Chondrocyte (in vitro differentiated cells): ENCODE results near the gene CNPY4. TPM values are rescaled to one million over a fixed set of nuclear protein-coding genes. Genes with fewer than 3 reads are reported as not detected.

Experiments
- DNase-seq: peaks from one replicate; pipeline ENCODE4 v3.0.0; 2021; ENCODE audit warnings: mixed read lengths, low spot score
- H3K27ac Mint-ChIP-seq: one replicate; pipeline ENCODE4 v1.8.0; 2021; ENCODE audit warnings: mild to moderate bottlenecking, moderate library complexity, mixed read lengths; ENCODE audit not compliant: unreplicated experiment
- H3K27me3 Mint-ChIP-seq: 2 replicates; pipeline ENCODE4 v1.8.0; 2021; ENCODE audit warnings: low read depth, mixed read lengths
- H3K36me3 Mint-ChIP-seq: 2 replicates; pipeline ENCODE4 v1.8.0; 2021; ENCODE audit warnings: low read depth, mixed read lengths
- H3K4me1 Mint-ChIP-seq: 2 replicates; pipeline ENCODE4 v1.8.0; 2021; ENCODE audit warnings: low read depth, mild to moderate bottlenecking, mixed read lengths
- H3K4me3 Mint-ChIP-seq: one replicate; pipeline ENCODE4 v1.8.0; 2021; ENCODE audit warnings: mild to moderate bottlenecking, moderate library complexity, mixed read lengths; ENCODE audit not compliant: unreplicated experiment
- H3K9me3 Mint-ChIP-seq: 2 replicates; pipeline ENCODE4 v1.8.0; 2021; ENCODE audit warnings: low read depth, mixed read lengths
- CTCF ChIP-seq: fragments of 200-600 bp; sonication (generic); IDR thresholded peaks from 2 replicates; pipeline ENCODE4 v1.5.0; 2021; ENCODE audit warnings: antibody characterized with exemption, mild to moderate bottlenecking, moderate library complexity
- total RNA-seq: library from RNA; stranded (reverse); gene quantifications from 3 replicates; pipeline ENCODE4 v1.2.1, GENCODE V29; 2021

Gene CNPY4
- total RNA-seq, 1 donor from 2014 or later, result 31.5 TPM

- Mint-ChIP-seq H3K9me3 (no peaks in the 10 kb centered on the region), H3K4me1 (peaks cover 28% of the 10 kb centered on the region), H3K27ac (peak overlapping the region; percentile 69), H3K4me3 (peak overlapping the region; percentile 75), H3K27me3 (no peaks in the 10 kb centered on the region), H3K36me3 (peaks cover 7% of the 10 kb centered on the region)
- DNase-seq, result no peak
- no peak for TF ChIP-seq CTCF
Measured at GRCh38 chr7:100156331-100157068, 37.1 kb downstream of the CNPY4 start.

GRCh38 chr7:100157069-100157333 is 37.6 kb downstream of the CNPY4 start:
- Mint-ChIP-seq H3K27ac (peak overlapping the region; percentile 76), H3K4me3 (peak overlapping the region; percentile 75), H3K9me3 (no peaks in the 10 kb centered on the region), H3K27me3 (no peaks in the 10 kb centered on the region), H3K4me1 (peaks cover 28% of the 10 kb centered on the region), H3K36me3 (peaks cover 7% of the 10 kb centered on the region)
- no peak for TF ChIP-seq CTCF
- DNase-seq, result no peak

- Mint-ChIP-seq H3K36me3 (peaks cover 5% of the 10 kb centered on the region), H3K9me3 (no peaks in the 10 kb centered on the region), H3K4me1 (peaks cover 28% of the 10 kb centered on the region), H3K4me3 (peak overlapping the region; percentile 75), H3K27ac (peak overlapping the region; percentile 76), H3K27me3 (no peaks in the 10 kb centered on the region)
- peak; percentile 59 for TF ChIP-seq CTCF
- DNase-seq, result no peak
Measured at GRCh38 chr7:100157334-100158228, 38.1 kb downstream of the CNPY4 start.

GRCh38 chr7:100158229-100159098 is 39.0 kb downstream of the CNPY4 start, which contains the start of gene TRAPPC14:
Gene TRAPPC14, minus strand, starts transcription at chr7:100158723. Its CDS starts 224 bp downstream, at chr7:100158499.
- Mint-ChIP-seq H3K27ac (peak within 1 kb of the TSS; percentile 76), H3K9me3 (no peaks in the 10 kb centered on the region), H3K4me3 (peak within 1 kb of the TSS; percentile 75), H3K4me1 (peaks cover 31% of the 10 kb centered on the region), H3K27me3 (no peaks in the 10 kb centered on the region), H3K36me3 (peaks cover 4% of the 10 kb centered on the region)
- TF ChIP-seq CTCF, result peak; percentile 29
- no peak for DNase-seq
